IPS-18c (cell line): ENCODE results near the gene NMNAT2.

ENCODE experiments used
- H3K4me3 ChIP-seq: 2 replicates; pipeline ENCODE4 v1.7.0; 2013; ENCODE audit warnings: low read depth, mild to moderate bottlenecking, low read length, moderate library complexity; ENCODE audit not compliant: insufficient read depth
- H3K9me3 ChIP-seq: one replicate; pipeline ENCODE4 v1.6.1; 2013; ENCODE audit warnings: mild to moderate bottlenecking, low read length, moderate library complexity; ENCODE audit not compliant: control insufficient read depth, insufficient read depth

Gene NMNAT2

GRCh38 chr1:183417772-183418491 is at the start of gene NMNAT2:
Gene NMNAT2 (minus strand): TSS chr1:183418380. CDS start chr1:183418267, 113 bp downstream.
- Histone ChIP-seq H3K9me3 (no peaks in the 10 kb centered on the region), H3K4me3 (peak within 1 kb of the TSS; percentile 82)

- no peaks in the 10 kb centered on the region for H3K9me3 ChIP-seq
- H3K4me3 ChIP-seq: no peak overlapping the region
Measured at GRCh38 chr1:183467687-183468086, 49.5 kb upstream of the NMNAT2 start.

- no peak overlapping the region for H3K4me3 ChIP-seq
Measured at GRCh38 chr1:183466781-183467180, 48.6 kb upstream of the NMNAT2 start.

GRCh38 chr1:183463566-183463965 is 45.4 kb upstream of the NMNAT2 start:
- Histone ChIP-seq H3K9me3 (no peaks in the 10 kb centered on the region), H3K4me3 (no peak overlapping the region)

More at GRCh38 chr1:183466781-183467180, 48.6 kb upstream of the NMNAT2 start:
- no peaks in the 10 kb centered on the region for H3K9me3 ChIP-seq

GRCh38 chr1:183461350-183461749 is 43.2 kb upstream of the NMNAT2 start:
- Histone ChIP-seq H3K9me3 (no peaks in the 10 kb centered on the region), H3K4me3 (no peak overlapping the region)

- Histone ChIP-seq H3K9me3 (no peaks in the 10 kb centered on the region), H3K4me3 (no peak overlapping the region)
Measured at GRCh38 chr1:183460596-183460995, 42.4 kb upstream of the NMNAT2 start.

GRCh38 chr1:183457449-183457848 is 39.3 kb upstream of the NMNAT2 start:
- no peak overlapping the region for H3K4me3 ChIP-seq
- H3K9me3 ChIP-seq: no peaks in the 10 kb centered on the region

GRCh38 chr1:183456826-183457225 is 38.6 kb upstream of the NMNAT2 start:
- no peak overlapping the region for H3K4me3 ChIP-seq
- no peaks in the 10 kb centered on the region for H3K9me3 ChIP-seq

GRCh38 chr1:183454377-183454776 is 36.2 kb upstream of the NMNAT2 start:
- H3K9me3 ChIP-seq: no peaks in the 10 kb centered on the region
- no peak overlapping the region for H3K4me3 ChIP-seq

- Histone ChIP-seq H3K4me3 (no peak overlapping the region), H3K9me3 (no peaks in the 10 kb centered on the region)
Measured at GRCh38 chr1:183450093-183450492, 31.9 kb upstream of the NMNAT2 start.

GRCh38 chr1:183449223-183449770 is 31.1 kb upstream of the NMNAT2 start:
- H3K9me3 ChIP-seq: no peaks in the 10 kb centered on the region
- H3K4me3 ChIP-seq: no peak overlapping the region

- no peak overlapping the region for H3K4me3 ChIP-seq
- no peaks in the 10 kb centered on the region for H3K9me3 ChIP-seq
Measured at GRCh38 chr1:183444243-183444642, 26.1 kb upstream of the NMNAT2 start.

GRCh38 chr1:183443466-183443865 is 25.3 kb upstream of the NMNAT2 start:
- no peak overlapping the region for H3K4me3 ChIP-seq
- no peaks in the 10 kb centered on the region for H3K9me3 ChIP-seq

GRCh38 chr1:183443011-183443410 is 24.8 kb upstream of the NMNAT2 start:
- no peak overlapping the region for H3K4me3 ChIP-seq
- no peaks in the 10 kb centered on the region for H3K9me3 ChIP-seq

GRCh38 chr1:183438060-183438459 is 19.9 kb upstream of the NMNAT2 start:
- Histone ChIP-seq H3K4me3 (no peak overlapping the region), H3K9me3 (no peaks in the 10 kb centered on the region)

GRCh38 chr1:183435497-183435896 is 17.3 kb upstream of the NMNAT2 start:
- H3K9me3 ChIP-seq: no peaks in the 10 kb centered on the region
- H3K4me3 ChIP-seq: no peak overlapping the region

GRCh38 chr1:183433703-183434102 is 15.5 kb upstream of the NMNAT2 start:
- Histone ChIP-seq H3K4me3 (no peak overlapping the region), H3K9me3 (no peaks in the 10 kb centered on the region)

- H3K4me3 ChIP-seq: no peak overlapping the region
- no peaks in the 10 kb centered on the region for H3K9me3 ChIP-seq
Measured at GRCh38 chr1:183432548-183432875, 14.3 kb upstream of the NMNAT2 start.
